ENCODE measurements around the gene NDUFS8. TPM values are rescaled to one million over a fixed set of nuclear protein-coding genes. Genes with fewer than 3 reads are reported as not detected.
A peak's percentile ranks its signal among the peaks of the same experiment; 100 is the strongest.

NDUFS8 gene
- total and polyA plus RNA-seq, 2 of the 13 experiments (the other 11 are each of a cell fraction or from before 2014, with no cell fraction given), result 96.7 to 158 TPM

DNA sequence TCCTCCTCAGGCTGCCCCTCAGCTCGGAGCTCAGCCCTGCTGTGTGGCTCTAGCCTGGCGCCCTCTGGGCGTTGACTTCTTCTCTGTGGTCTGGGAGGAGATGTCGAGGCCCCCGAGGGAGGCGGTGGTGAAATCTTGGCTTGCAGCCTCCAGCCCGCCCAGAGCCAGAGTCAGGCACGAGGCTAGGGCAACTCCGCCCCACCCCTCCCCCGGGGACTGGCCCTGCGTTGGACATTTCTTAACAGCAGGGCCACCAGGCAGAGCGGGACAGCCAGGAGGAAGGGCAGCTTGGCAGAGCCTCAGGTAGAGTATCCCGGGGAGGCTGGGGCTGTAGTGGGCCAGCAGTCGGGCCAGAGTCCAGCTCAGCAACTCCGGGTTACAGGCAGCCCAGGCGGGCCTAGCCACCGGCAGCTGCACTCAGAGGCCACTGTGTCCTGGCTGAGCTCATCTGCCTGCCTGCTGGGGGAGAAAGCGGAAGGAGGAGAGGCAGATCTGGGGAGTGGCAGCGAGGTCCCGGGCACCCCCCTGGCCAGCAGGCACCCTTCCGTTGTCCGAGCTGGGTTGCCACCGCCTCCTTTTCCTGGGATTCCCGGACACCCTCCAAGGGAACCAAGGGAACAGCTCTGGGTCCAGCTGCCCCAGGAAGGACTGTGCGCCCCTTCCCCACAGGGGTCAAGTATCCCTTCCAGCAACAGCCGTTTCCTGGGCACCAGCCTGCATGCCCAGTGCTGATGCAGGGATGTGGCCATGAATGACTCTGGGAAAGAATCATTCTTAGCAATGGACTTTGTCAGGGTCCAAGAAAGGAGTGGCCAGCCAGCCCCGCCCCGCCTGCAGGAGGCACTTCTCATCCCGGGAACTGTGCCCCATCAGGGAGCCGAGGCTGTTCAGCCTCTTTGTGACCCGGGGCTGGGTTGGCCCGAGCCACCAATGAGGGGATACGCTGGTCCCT lies 20.1 kb upstream of the NDUFS8 start, which contains the start of gene ALDH3B1 (continued):
- TF ChIP-seq, protein P1, sequence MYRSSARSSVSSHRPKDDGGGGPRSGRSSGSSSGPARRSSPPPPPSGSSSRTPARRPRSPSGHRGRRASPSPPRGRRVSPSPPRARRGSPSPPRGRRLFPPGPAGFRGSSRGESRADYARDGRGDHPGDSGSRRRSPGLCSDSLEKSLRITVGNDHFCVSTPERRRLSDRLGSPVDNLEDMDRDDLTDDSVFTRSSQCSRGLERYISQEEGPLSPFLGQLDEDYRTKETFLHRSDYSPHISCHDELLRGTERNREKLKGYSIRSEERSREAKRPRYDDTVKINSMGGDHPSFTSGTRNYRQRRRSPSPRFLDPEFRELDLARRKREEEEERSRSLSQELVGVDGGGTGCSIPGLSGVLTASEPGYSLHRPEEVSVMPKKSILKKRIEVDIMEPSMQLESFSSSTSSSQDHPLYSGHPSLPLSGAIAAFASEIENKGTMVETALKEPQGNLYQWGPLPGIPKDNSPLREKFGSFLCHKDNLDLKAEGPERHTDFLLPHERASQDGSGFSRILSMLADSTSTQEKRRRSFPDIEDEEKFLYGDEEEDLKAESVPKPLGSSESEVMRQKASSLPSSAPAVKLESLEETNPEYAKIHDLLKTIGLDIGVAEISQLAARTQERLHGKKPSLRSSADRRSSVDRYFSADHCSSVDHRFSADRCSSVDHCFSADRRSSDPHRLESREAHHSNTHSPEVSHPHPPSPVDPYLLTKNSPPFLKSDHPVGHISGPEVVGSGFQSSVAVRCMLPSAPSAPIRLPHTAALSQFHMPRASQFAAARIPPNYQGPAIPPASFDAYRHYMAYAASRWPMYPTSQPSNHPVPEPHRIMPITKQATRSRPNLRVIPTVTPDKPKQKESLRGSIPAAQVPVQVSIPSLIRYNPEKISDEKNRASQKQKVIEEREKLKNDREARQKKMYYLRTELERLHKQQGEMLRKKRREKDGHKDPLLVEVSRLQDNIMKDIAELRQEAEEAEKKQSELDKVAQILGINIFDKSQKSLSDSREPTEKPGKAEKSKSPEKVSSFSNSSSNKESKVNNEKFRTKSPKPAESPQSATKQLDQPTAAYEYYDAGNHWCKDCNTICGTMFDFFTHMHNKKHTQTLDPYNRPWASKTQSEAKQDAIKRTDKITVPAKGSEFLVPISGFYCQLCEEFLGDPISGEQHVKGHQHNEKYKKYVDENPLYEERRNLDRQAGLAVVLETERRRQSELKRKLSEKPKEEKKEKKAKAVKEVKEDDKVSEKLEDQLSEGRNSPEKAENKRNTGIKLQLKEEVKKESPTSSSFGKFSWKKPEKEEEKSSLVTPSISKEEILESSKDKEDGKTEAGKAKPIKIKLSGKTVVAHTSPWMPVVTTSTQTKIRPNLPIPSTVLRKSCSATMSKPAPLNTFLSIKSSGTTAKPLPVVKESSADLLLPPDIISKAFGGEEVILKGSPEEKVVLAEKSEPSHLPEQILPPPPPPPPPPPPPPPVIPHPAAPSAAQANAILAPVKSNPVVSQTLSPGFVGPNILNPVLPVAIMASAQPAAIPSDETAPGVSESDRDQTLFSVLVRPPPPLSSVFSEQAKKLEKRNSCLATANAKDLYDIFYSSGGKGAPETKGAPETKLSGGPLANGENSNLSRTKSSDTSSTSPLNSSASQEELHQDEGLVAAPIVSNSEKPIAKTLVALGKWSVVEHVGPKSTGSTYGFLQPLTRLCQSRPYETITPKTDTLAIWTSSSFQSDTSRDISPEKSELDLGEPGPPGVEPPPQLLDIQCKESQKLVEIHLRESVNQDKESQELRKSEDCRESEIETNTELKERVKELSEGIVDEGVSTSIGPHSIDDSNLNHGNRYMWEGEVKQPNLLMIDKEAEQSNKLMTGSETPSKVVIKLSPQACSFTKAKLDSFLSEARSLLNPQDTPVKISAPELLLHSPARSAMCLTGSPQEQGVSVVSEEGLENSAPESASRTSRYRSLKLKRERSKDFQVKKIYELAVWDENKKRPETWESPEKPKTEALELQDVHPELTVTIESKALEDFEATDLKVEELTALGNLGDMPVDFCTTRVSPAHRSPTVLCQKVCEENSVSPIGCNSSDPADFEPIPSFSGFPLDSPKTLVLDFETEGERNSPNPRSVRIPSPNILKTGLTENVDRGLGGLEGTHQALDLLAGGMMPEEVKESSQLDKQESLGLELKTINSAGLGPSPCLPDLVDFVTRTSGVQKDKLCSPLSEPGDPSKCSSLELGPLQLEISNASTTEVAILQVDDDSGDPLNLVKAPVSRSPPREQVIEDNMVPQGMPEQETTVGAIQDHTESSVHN (CRISPR knock-in tag; IDR thresholded peaks at IDR 0.05), result no peak
- TF ChIP-seq, protein P2, sequence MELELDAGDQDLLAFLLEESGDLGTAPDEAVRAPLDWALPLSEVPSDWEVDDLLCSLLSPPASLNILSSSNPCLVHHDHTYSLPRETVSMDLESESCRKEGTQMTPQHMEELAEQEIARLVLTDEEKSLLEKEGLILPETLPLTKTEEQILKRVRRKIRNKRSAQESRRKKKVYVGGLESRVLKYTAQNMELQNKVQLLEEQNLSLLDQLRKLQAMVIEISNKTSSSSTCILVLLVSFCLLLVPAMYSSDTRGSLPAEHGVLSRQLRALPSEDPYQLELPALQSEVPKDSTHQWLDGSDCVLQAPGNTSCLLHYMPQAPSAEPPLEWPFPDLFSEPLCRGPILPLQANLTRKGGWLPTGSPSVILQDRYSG (CRISPR knock-in tag; IDR thresholded peaks at IDR 0.05), result no peak
- TF ChIP-seq ZNF773 (CRISPR knock-in tag; IDR thresholded peaks at IDR 0.05; ENCODE audit: borderline replicate concordance) (no peak), GATAD2A (CRISPR knock-in tag; IDR thresholded peaks at IDR 0.05) (peak; percentile 27; the same call in 1 of the 2 replicates), ATF7-NPFF (CRISPR knock-in tag; IDR thresholded peaks at IDR 0.05; ENCODE audit: low read depth) (no peak), ADNP (CRISPR knock-in tag; IDR thresholded peaks at IDR 0.05) (no peak), ZNF232 (CRISPR knock-in tag; IDR thresholded peaks at IDR 0.05; ENCODE audit: borderline replicate concordance) (no peak), ZNF343 (CRISPR knock-in tag; IDR thresholded peaks at IDR 0.05) (no peak), ZNF619 (CRISPR knock-in tag; IDR thresholded peaks at IDR 0.05) (no peak), NFRKB (IDR thresholded peaks at IDR 0.05) (no peak), CBFB (CRISPR knock-in tag; IDR thresholded peaks at IDR 0.05) (0 out of 2 replicates have a peak, but pooled peaks have one; percentile 40), ZNF768 (CRISPR knock-in tag; IDR thresholded peaks at IDR 0.05) (peak; percentile 59; the same call in 1 of the 2 replicates), KAT2B (IDR thresholded peaks at IDR 0.05; ENCODE audit: borderline replicate concordance, low read depth, low read length) (no peak)
- TF ChIP-seq, protein P3, sequence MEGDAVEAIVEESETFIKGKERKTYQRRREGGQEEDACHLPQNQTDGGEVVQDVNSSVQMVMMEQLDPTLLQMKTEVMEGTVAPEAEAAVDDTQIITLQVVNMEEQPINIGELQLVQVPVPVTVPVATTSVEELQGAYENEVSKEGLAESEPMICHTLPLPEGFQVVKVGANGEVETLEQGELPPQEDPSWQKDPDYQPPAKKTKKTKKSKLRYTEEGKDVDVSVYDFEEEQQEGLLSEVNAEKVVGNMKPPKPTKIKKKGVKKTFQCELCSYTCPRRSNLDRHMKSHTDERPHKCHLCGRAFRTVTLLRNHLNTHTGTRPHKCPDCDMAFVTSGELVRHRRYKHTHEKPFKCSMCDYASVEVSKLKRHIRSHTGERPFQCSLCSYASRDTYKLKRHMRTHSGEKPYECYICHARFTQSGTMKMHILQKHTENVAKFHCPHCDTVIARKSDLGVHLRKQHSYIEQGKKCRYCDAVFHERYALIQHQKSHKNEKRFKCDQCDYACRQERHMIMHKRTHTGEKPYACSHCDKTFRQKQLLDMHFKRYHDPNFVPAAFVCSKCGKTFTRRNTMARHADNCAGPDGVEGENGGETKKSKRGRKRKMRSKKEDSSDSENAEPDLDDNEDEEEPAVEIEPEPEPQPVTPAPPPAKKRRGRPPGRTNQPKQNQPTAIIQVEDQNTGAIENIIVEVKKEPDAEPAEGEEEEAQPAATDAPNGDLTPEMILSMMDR (CRISPR knock-in tag; IDR thresholded peaks at IDR 0.05), result peak; percentile 22
- TF ChIP-seq, protein P4, sequence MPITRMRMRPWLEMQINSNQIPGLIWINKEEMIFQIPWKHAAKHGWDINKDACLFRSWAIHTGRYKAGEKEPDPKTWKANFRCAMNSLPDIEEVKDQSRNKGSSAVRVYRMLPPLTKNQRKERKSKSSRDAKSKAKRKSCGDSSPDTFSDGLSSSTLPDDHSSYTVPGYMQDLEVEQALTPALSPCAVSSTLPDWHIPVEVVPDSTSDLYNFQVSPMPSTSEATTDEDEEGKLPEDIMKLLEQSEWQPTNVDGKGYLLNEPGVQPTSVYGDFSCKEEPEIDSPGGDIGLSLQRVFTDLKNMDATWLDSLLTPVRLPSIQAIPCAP (CRISPR knock-in tag; IDR thresholded peaks at IDR 0.05; ENCODE audit: low read depth), result no peak
- TF ChIP-seq, protein P5, sequence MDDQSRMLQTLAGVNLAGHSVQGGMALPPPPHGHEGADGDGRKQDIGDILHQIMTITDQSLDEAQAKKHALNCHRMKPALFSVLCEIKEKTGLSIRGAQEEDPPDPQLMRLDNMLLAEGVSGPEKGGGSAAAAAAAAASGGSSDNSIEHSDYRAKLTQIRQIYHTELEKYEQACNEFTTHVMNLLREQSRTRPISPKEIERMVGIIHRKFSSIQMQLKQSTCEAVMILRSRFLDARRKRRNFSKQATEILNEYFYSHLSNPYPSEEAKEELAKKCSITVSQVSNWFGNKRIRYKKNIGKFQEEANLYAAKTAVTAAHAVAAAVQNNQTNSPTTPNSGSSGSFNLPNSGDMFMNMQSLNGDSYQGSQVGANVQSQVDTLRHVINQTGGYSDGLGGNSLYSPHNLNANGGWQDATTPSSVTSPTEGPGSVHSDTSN (CRISPR knock-in tag; IDR thresholded peaks at IDR 0.05; ENCODE audit: borderline replicate concordance), result no peak
